KMS-11 (cell line): ENCODE results near the gene STOX1.

Experiments
- H2AFZ ChIP-seq: fragments of 200-600 bp; sonication (generic); 2 replicates; pipeline ENCODE4 v1.6.1; 2016; ENCODE audit warnings: antibody characterized with exemption, mixed run types, low read depth
- H3K27ac ChIP-seq: fragments of 200-600 bp; sonication (generic); 2 replicates; pipeline ENCODE4 v1.6.1; 2016; ENCODE audit warnings: mild to moderate bottlenecking, mixed run types
- H3K27me3 ChIP-seq: fragments of 200-600 bp; sonication (generic); 2 replicates; pipeline ENCODE4 v1.6.1; 2017; ENCODE audit warnings: mild to moderate bottlenecking, low read depth, mixed run types, moderate library complexity; ENCODE audit not compliant: insufficient read depth
- H3K36me3 ChIP-seq: fragments of 200-600 bp; sonication (generic); 2 replicates; pipeline ENCODE4 v1.6.1; 2017; ENCODE audit warnings: mild to moderate bottlenecking, mixed run types; ENCODE audit not compliant: insufficient read depth
- H3K4me1 ChIP-seq: fragments of 200-600 bp; sonication (generic); 2 replicates; pipeline ENCODE4 v1.6.1; 2016; ENCODE audit warnings: mild to moderate bottlenecking, low read depth, mixed run types; ENCODE audit not compliant: poor library complexity, severe bottlenecking
- H3K4me2 ChIP-seq: fragments of 200-600 bp; sonication (generic); 2 replicates; pipeline ENCODE4 v1.7.0; 2016; ENCODE audit warnings: mild to moderate bottlenecking, mixed run types
- H3K4me3 ChIP-seq: fragments of 200-600 bp; sonication (generic); IDR thresholded peaks from 2 replicates; pipeline ENCODE4 v1.6.1; 2017; ENCODE audit warnings: low read depth, low read length, mixed read lengths; ENCODE audit not compliant: insufficient read depth
- H3K79me2 ChIP-seq: fragments of 200-600 bp; sonication (generic); 2 replicates; pipeline ENCODE4 v1.6.1; 2016; ENCODE audit warnings: low read depth, mixed run types; ENCODE audit not compliant: insufficient read depth
- H3K9ac ChIP-seq: fragments of 200-600 bp; sonication (generic); 2 replicates; pipeline ENCODE4 v1.6.1; 2016; ENCODE audit warnings: mild to moderate bottlenecking, mixed run types
- H4K20me1 ChIP-seq: fragments of 200-600 bp; sonication (generic); 2 replicates; pipeline ENCODE4 v1.6.1; 2016; ENCODE audit warnings: mild to moderate bottlenecking, mixed run types; ENCODE audit not compliant: insufficient read depth
- CTCF ChIP-seq: fragments of 200-600 bp; sonication (generic); conservative IDR thresholded peaks from 2 replicates; pipeline ENCODE4 v1.6.1; 2017; ENCODE audit warnings: low read depth, mild to moderate bottlenecking, antibody characterized with exemption, low read length, moderate library complexity, mixed read lengths

Gene STOX1

GRCh38 chr10:68899186-68899745 is 71.9 kb downstream of the STOX1 start:
- no peak for TF ChIP-seq CTCF
- no peak overlapping the region for H3K4me3 ChIP-seq
- H4K20me1 ChIP-seq, result no peaks in the 10 kb centered on the region
- H3K79me2 ChIP-seq, result peaks cover 26% of the 10 kb centered on the region
- no peak overlapping the region for H3K27ac ChIP-seq
- peaks cover 10% of the 10 kb centered on the region for H3K4me1 ChIP-seq
- H3K36me3 ChIP-seq, result no peaks in the 10 kb centered on the region
- no peak overlapping the region for H2AFZ ChIP-seq
- H3K9ac ChIP-seq, result no peak overlapping the region
- H3K27me3 ChIP-seq, result no peaks in the 10 kb centered on the region
- no peak overlapping the region for H3K4me2 ChIP-seq

- Histone ChIP-seq H3K79me2 (peaks cover 36% of the 10 kb centered on the region), H3K9ac (peak overlapping the region; percentile 89), H3K4me1 (peaks cover 10% of the 10 kb centered on the region), H2AFZ (peak overlapping the region; percentile 97), H3K27me3 (no peaks in the 10 kb centered on the region), H3K27ac (peak overlapping the region; percentile 90), H3K4me2 (peak overlapping the region; percentile 37), H3K4me3 (no peak overlapping the region), H4K20me1 (no peaks in the 10 kb centered on the region), H3K36me3 (no peaks in the 10 kb centered on the region)
- TF ChIP-seq CTCF, result no peak
Observed at GRCh38 chr10:68900427-68901104, 73.2 kb downstream of the STOX1 start.

GRCh38 chr10:68901105-68901927 is 74.0 kb downstream of the STOX1 start, which contains the start of gene DDX50:
DDX50 (plus strand) TSS chr10:68901315; CDS start chr10:68901385, 70 bp downstream.
- H3K4me1 ChIP-seq, result peaks cover 10% of the 10 kb centered on the region
- H4K20me1 ChIP-seq, result no peaks in the 10 kb centered on the region
- no peaks in the 10 kb centered on the region for H3K27me3 ChIP-seq
- peak within 1 kb of the TSS; percentile 97 for H2AFZ ChIP-seq
- peaks cover 36% of the 10 kb centered on the region for H3K79me2 ChIP-seq
- no peak for TF ChIP-seq CTCF
- H3K4me3 ChIP-seq, result peak within 1 kb of the TSS; percentile 57
- H3K27ac ChIP-seq, result peak within 1 kb of the TSS; percentile 90
- peak within 1 kb of the TSS; percentile 89 for H3K9ac ChIP-seq
- no peaks in the 10 kb centered on the region for H3K36me3 ChIP-seq
- peak within 1 kb of the TSS; percentile 68 for H3K4me2 ChIP-seq

GRCh38 chr10:68902382-68902781 is 75.1 kb downstream of the STOX1 start:
- H3K27ac ChIP-seq, result no peak overlapping the region
- TF ChIP-seq CTCF, result no peak
- H3K4me3 ChIP-seq, result no peak overlapping the region
- peaks cover 10% of the 10 kb centered on the region for H3K4me1 ChIP-seq
- no peak overlapping the region for H2AFZ ChIP-seq
- peak overlapping the region; percentile 68 for H3K4me2 ChIP-seq
- H4K20me1 ChIP-seq, result no peaks in the 10 kb centered on the region
- peaks cover 36% of the 10 kb centered on the region for H3K79me2 ChIP-seq
- no peaks in the 10 kb centered on the region for H3K27me3 ChIP-seq
- H3K36me3 ChIP-seq, result no peaks in the 10 kb centered on the region
- peak overlapping the region; percentile 89; the same call in 1 of the 2 replicates for H3K9ac ChIP-seq
